IPS-18a (cell line): ENCODE results near the gene PCDHB3.
"Not testable (repeated sequence)": the region's sequence is repeated elsewhere in the genome, so short reads cannot be mapped to it uniquely, and the experiment has no call there.

Source experiments
- H3K27ac ChIP-seq: one replicate; pipeline ENCODE4 v1.5.1; 2013; ENCODE audit warnings: low read length
- H3K27me3 ChIP-seq: one replicate; pipeline ENCODE4 v1.6.1; 2013; ENCODE audit warnings: mild to moderate bottlenecking, low read length; ENCODE audit not compliant: control insufficient read depth, insufficient read depth
- H3K36me3 ChIP-seq: one replicate; pipeline ENCODE4 v1.6.1; 2013; ENCODE audit warnings: low read depth, low read length; ENCODE audit not compliant: control insufficient read depth
- H3K4me1 ChIP-seq: one replicate; pipeline ENCODE4 v1.6.1; 2013; ENCODE audit warnings: low read depth, low read length; ENCODE audit not compliant: control insufficient read depth
- H3K4me3 ChIP-seq: one replicate; pipeline ENCODE4 v1.5.1; 2013; ENCODE audit warnings: low read length
- H3K9ac ChIP-seq: one replicate; pipeline ENCODE4 v1.6.1; 2013; ENCODE audit warnings: mild to moderate bottlenecking, low read length, moderate library complexity
- H3K9me3 ChIP-seq: one replicate; pipeline ENCODE4 v1.6.1; 2013; ENCODE audit warnings: low read depth, low read length; ENCODE audit not compliant: control insufficient read depth

PCDHB3 gene

GRCh38 chr5:141100243-141100805 is at the start of gene PCDHB3:
TSS of gene PCDHB3 (plus strand) at chr5:141100473. CDS start at chr5:141100650, 177 bp downstream.
- Histone ChIP-seq H3K36me3 (peaks cover 4% of the 10 kb centered on the region), H3K9me3 (peaks cover 4% of the 10 kb centered on the region), H3K4me1 (no peaks in the 10 kb centered on the region), H3K4me3 (peak within 1 kb of the TSS; percentile 22), H3K27me3 (no peaks in the 10 kb centered on the region), H3K27ac (no peak within 1 kb of the TSS), H3K9ac (no peak within 1 kb of the TSS)

DNA sequence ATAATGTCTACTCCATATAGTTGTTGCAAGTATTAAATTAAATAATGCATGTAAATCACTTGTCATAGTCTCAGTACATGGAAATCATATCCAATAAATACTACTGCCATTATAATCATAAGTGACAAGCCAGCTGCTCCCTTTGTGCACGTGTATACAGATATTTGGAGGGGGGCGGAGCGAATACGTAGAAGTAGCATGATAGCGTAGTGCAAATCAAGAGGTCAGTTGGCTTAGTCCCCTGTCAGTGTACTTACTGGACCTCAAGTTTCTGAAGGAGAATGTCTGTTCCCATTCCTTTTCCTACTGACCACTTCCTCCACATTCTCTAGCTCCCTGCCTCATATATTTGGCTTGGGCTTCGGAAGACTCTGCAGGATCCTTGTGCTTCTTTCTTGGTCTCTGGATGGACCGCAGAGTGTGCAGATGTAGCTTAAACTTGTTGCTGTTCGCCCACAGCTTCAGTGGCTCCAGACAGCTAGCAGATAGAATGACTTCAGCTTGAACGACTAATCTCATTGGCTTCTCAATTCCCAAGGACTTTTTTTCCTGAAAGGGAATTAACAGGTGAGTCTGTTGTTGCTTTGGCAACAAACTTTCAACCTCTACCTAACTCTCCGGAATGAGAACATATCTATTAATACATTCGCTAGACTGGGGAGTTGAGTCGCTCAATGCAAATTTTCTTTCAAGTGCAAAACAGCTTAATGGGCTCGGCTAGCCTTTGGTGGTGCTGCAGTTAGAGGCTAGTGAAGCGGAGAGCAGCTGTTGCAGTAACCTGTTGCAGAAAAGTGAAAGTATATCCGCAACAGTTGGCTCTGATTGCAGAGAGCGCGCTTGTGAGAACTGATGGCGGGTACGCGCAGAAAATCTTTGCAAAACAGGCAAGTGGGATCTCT is 49.4 kb upstream of the PCDHB3 start, which contains the start of gene PCDHB1:
Gene PCDHB1 (plus strand): TSS at position 753 of the 899 bp plus-strand sequence. CDS start 97 bp downstream, at position 850.
- Histone ChIP-seq H3K4me3 (peak within 1 kb of the TSS; percentile 96), H3K9ac (peak within 1 kb of the TSS; percentile 31)

DNA sequence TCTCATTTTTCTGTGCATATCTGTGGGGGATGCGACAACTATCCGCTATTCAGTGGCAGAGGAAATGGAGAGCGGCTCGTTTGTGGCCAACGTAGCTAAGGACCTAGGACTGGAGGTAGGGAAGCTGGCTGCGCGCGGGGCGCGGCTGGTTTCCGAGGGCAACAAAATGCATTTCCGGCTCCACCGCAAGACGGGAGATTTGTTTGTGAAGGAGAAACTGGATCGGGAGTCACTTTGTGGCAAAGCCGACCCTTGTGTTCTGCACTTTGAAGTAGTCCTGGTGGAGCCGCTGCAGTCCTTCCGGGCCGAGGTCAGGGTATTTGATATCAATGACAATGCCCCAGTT is 48.8 kb upstream of the PCDHB3 start:
- peak overlapping the region; percentile 31 for H3K9ac ChIP-seq
- H3K4me3 ChIP-seq: peak overlapping the region; percentile 96

More for the DNA sequence above, 49.4 kb upstream of the PCDHB3 start, which contains the start of gene PCDHB1:
- Histone ChIP-seq H3K27me3 (peaks cover 39% of the 10 kb centered on the region), H3K27ac (no peak within 1 kb of the TSS), H3K36me3 (no peaks in the 10 kb centered on the region), H3K4me1 (peaks cover 11% of the 10 kb centered on the region), H3K9me3 (no peaks in the 10 kb centered on the region)

GRCh38 chr5:141077826-141078225 is 22.4 kb upstream of the PCDHB3 start:
- Histone ChIP-seq H3K27ac (no peak overlapping the region), H3K36me3 (no peaks in the 10 kb centered on the region), H3K4me1 (no peaks in the 10 kb centered on the region), H3K9ac (no peak overlapping the region), H3K9me3 (no peaks in the 10 kb centered on the region), H3K4me3 (no peak overlapping the region), H3K27me3 (no peaks in the 10 kb centered on the region)

More for the DNA sequence above, 48.8 kb upstream of the PCDHB3 start:
- Histone ChIP-seq H3K36me3 (no peaks in the 10 kb centered on the region), H3K4me1 (peaks cover 11% of the 10 kb centered on the region), H3K9me3 (no peaks in the 10 kb centered on the region), H3K27me3 (peaks cover 39% of the 10 kb centered on the region), H3K27ac (no peak overlapping the region)

GRCh38 chr5:141082228-141082627 is 18.0 kb upstream of the PCDHB3 start:
- no peak overlapping the region for H3K9ac ChIP-seq
- no peak overlapping the region for H3K27ac ChIP-seq
- H3K4me3 ChIP-seq: no peak overlapping the region
- H3K27me3 ChIP-seq: no peaks in the 10 kb centered on the region
- no peaks in the 10 kb centered on the region for H3K4me1 ChIP-seq
- H3K36me3 ChIP-seq: no peaks in the 10 kb centered on the region
- H3K9me3 ChIP-seq: no peaks in the 10 kb centered on the region

DNA sequence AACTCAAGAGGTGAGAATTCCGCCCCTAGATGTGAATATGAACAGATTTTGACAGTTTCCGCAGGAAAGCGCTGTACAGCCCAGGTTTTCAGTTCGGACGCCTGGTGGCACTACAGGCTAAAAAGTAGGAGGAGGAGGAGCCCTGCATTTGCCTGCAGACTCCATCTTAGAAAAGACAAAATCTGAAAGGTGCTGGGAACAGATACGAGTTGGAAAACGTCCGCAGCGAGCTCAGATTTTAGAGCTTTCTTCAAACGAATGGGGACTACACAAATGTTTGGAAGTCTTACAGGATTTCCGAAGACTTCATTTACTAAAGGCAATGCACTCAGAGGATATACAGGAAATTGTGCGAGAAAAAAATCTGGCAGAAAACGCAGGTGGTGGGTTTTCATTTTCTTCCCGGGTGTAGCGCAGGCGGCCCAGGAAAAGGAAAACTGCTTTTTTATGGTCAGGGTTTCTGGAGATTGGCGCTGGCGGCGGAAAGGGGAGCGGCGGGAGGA is 15.7 kb upstream of the PCDHB3 start:
- no peak overlapping the region for H3K27ac ChIP-seq
- H3K9me3 ChIP-seq: no peaks in the 10 kb centered on the region
- no peaks in the 10 kb centered on the region for H3K27me3 ChIP-seq
- H3K4me1 ChIP-seq: no peaks in the 10 kb centered on the region
- H3K9ac ChIP-seq: peak overlapping the region; percentile 34
- H3K36me3 ChIP-seq: no peaks in the 10 kb centered on the region
- H3K4me3 ChIP-seq: peak overlapping the region; percentile 53

- H3K36me3 ChIP-seq: no peaks in the 10 kb centered on the region
- H3K9ac ChIP-seq: peak within 1 kb of the TSS; percentile 97
- no peaks in the 10 kb centered on the region for H3K9me3 ChIP-seq
- H3K27ac ChIP-seq: peak within 1 kb of the TSS; percentile 85
- H3K4me1 ChIP-seq: no peaks in the 10 kb centered on the region
- H3K4me3 ChIP-seq: peak within 1 kb of the TSS; percentile 95
- no peaks in the 10 kb centered on the region for H3K27me3 ChIP-seq
Measured at GRCh38 chr5:141094481-141095262, 5.6 kb upstream of the PCDHB3 start, which contains the start of gene PCDHB2. TSS of gene PCDHB2 (plus strand) at chr5:141094615. CDS start at chr5:141094791, 176 bp downstream.

DNA sequence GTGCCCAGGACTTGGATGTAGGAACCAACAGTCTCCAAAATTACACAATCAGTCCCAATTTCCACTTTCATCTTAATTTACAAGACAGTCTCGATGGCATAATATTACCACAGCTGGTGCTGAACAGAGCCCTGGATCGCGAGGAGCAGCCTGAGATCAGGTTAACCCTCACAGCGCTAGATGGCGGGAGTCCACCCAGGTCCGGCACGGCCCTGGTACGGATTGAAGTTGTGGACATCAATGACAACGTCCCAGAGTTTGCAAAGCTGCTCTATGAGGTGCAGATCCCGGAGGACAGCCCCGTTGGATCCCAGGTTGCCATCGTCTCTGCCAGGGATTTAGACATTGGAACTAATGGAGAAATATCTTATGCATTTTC is 5.0 kb upstream of the PCDHB3 start:
- no peaks in the 10 kb centered on the region for H3K36me3 ChIP-seq
- no peak overlapping the region for H3K27ac ChIP-seq
- H3K4me1 ChIP-seq: no peaks in the 10 kb centered on the region
- no peaks in the 10 kb centered on the region for H3K27me3 ChIP-seq
- H3K9ac ChIP-seq: peak overlapping the region; percentile 97
- peak overlapping the region; percentile 95 for H3K4me3 ChIP-seq
- H3K9me3 ChIP-seq: peaks cover under 1% of the 10 kb centered on the region

- H3K36me3 ChIP-seq, H3K9me3 ChIP-seq, H3K4me3 ChIP-seq, H3K27ac ChIP-seq, H3K27me3 ChIP-seq, H3K4me1 ChIP-seq, H3K9ac ChIP-seq: not testable (repeated sequence)
Measured at GRCh38 chr5:141096181-141096580, 4.1 kb upstream of the PCDHB3 start.

- not testable (repeated sequence) for H3K9me3 ChIP-seq, H3K36me3 ChIP-seq, H3K27ac ChIP-seq, H3K9ac ChIP-seq, H3K27me3 ChIP-seq, H3K4me3 ChIP-seq, H3K4me1 ChIP-seq
Measured at GRCh38 chr5:141096586-141096985, 3.7 kb upstream of the PCDHB3 start.

DNA sequence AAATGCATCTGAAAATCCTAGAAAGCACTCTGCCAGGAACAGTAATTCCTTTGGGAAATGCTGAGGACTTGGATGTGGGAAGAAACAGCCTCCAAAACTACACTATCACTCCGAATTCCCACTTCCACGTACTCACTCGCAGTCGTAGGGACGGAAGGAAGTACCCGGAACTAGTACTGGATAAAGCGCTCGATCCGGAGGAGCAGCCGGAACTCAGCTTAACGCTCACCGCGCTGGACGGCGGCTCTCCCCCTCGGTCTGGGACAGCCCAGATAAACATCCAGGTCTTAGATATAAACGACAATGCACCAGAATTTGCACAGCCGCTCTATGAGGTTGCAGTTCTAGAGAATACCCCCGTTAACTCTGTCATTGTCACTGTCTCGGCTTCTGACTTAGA is 786 bp downstream of the PCDHB3 start:
- Histone ChIP-seq H3K9ac (no peak overlapping the region), H3K36me3 (peaks cover 4% of the 10 kb centered on the region), H3K9me3 (peaks cover 4% of the 10 kb centered on the region), H3K4me3 (peak overlapping the region; percentile 22), H3K27me3 (no peaks in the 10 kb centered on the region), H3K4me1 (no peaks in the 10 kb centered on the region), H3K27ac (no peak overlapping the region)
